Esophagus squamous epithelium (tissue), 5 donors: ENCODE results near the gene RGS7. TPM values are rescaled to one million over a fixed set of nuclear protein-coding genes. Genes with fewer than 3 reads are reported as not detected.

ENCODE experiments used
- DNase-seq: peaks from one replicate; lab custom pipeline; 2025; lab: John Stamatoyannopoulos, UW
- H3K27ac ChIP-seq, 4 donors: fragments of 200-600 bp; sonication (generic); one replicate each; pipeline ENCODE4 v1.5.1; 2016 to 2019; ENCODE audit warnings: mild to moderate bottlenecking in 1 of 4
- H3K27me3 ChIP-seq, 4 donors: fragments of 200-600 bp; sonication (generic); 1 replicate in 3 of 4; 2 replicates in 1 of 4; pipeline versions ENCODE4 v1.5.1 to v1.6.0; 2017 to 2021; ENCODE audit warnings: antibody characterized with exemption in 1 of 4
- H3K36me3 ChIP-seq, 3 donors: fragments of 200-600 bp; sonication (generic); one replicate each; pipeline ENCODE4 v1.5.1; 2016 to 2019
- H3K4me1 ChIP-seq, 3 donors: fragments of 200-600 bp; sonication (generic); one replicate each; pipeline ENCODE4 v1.5.1; 2017 to 2019
- H3K4me3 ChIP-seq, 4 donors: fragments of 200-600 bp; sonication (generic); 1 replicate in 3 of 4; 2 replicates in 1 of 4; pipeline ENCODE4 v1.5.1; 2016 to 2019; ENCODE audit warnings: mild to moderate bottlenecking in 2 of 4, moderate library complexity in 1 of 4
- H3K9me3 ChIP-seq, 3 donors: fragments of 200-600 bp; sonication (generic); one replicate each; pipeline ENCODE4 v1.5.1; 2016 to 2019
- POLR2A ChIP-seq, 4 donors: fragments of 450-650 bp; IDR thresholded peaks; one replicate each; pipeline ENCODE4 v1.6.1; 2017; ENCODE audit warnings: antibody characterized with exemption in 4 of 4, mild to moderate bottlenecking in 4 of 4, moderate library complexity in 3 of 4
- WGBS, 2 donors: methylation state at CpG; one replicate each; pipeline ENCODE4 v1.1.5; 2018; 5-methylcytosine and 5-hydroxymethylcytosine counted together
- intact Hi-C: fragments of 100-400 bp; cut with DNase I; formaldehyde crosslinking; loops from one replicate; pipeline ENCODE4 v1.15.0; 2022
- total RNA-seq, 4 donors: library from RNA; depleted of rRNA; stranded (reverse); fragments of >200 nt; gene quantifications; one replicate each; pipeline ENCODE4 v1.1.0, GENCODE V29; 2016
- TF ChIP-seq, protein P1 (sequence below), 6 experiments: fragments of 450-650 bp in 4 of 6; fragments of 200-600 bp in 2 of 6; sonication (generic) in 2 of 6; IDR thresholded peaks; one replicate each; pipeline ENCODE4 v1.5.1; 2016 to 2019; ENCODE audit warnings: antibody characterized with exemption in 6 of 6, mild to moderate bottlenecking in 4 of 6, moderate library complexity in 4 of 6
- donor health status: DM: yes; HTN: yes; CAD: no.

The RGS7 gene
- total RNA-seq, 4 donors from 2014 or later: not detected

GRCh38 chr1:241269116-241269515 is 87.9 kb downstream of the RGS7 start:
- TF ChIP-seq, protein P1, sequence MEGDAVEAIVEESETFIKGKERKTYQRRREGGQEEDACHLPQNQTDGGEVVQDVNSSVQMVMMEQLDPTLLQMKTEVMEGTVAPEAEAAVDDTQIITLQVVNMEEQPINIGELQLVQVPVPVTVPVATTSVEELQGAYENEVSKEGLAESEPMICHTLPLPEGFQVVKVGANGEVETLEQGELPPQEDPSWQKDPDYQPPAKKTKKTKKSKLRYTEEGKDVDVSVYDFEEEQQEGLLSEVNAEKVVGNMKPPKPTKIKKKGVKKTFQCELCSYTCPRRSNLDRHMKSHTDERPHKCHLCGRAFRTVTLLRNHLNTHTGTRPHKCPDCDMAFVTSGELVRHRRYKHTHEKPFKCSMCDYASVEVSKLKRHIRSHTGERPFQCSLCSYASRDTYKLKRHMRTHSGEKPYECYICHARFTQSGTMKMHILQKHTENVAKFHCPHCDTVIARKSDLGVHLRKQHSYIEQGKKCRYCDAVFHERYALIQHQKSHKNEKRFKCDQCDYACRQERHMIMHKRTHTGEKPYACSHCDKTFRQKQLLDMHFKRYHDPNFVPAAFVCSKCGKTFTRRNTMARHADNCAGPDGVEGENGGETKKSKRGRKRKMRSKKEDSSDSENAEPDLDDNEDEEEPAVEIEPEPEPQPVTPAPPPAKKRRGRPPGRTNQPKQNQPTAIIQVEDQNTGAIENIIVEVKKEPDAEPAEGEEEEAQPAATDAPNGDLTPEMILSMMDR (IDR thresholded peaks at IDR 0.05): no peak
- no peak for TF ChIP-seq POLR2A (IDR thresholded peaks at IDR 0.05)
- intact Hi-C loops: no loop called here

DNA sequence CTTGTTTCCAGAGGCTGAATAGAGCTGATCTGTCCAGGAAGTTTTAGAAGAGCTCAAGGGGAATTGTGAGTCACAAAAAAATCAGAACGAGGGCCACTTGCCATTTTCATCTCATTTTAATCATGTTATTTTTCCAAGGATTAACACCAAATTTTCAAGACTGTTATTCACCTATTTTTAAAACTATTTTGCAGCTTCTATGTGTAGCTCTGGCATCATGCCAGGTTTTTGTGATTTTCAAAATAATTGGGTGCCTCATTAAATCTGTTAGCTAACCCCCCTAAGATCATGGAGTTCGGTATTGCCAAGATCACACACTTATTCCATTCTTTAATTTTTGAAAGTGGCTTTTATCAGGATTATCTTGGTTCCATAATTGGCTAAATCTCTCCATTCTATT is 90.9 kb downstream of the RGS7 start:
- DNase-seq: no peak
- intact Hi-C loops: no loop called here
- H3K4me3 ChIP-seq: no peak overlapping the region
- whole genome bisulfite sequencing, 2 donors: 47 to 58% methylated on average over 2 of the region's 2 CpGs
- H3K4me1 ChIP-seq: no peaks in the 10 kb centered on the region
- no peaks in the 10 kb centered on the region for H3K36me3 ChIP-seq
- H3K27me3 ChIP-seq: no peaks in the 10 kb centered on the region
- H3K9me3 ChIP-seq: peaks cover 0 to 18% (median 0%) of the 10 kb centered on the region in 3 donors
- H3K27ac ChIP-seq: no peak overlapping the region
- TF ChIP-seq, protein P1 (IDR thresholded peaks at IDR 0.05): no peak
- TF ChIP-seq POLR2A (IDR thresholded peaks at IDR 0.05): no peak

More at GRCh38 chr1:241269116-241269515, 87.9 kb downstream of the RGS7 start:
- no peaks in the 10 kb centered on the region for H3K27me3 ChIP-seq
- no peak overlapping the region for H3K4me3 ChIP-seq
- WGBS, 2 donors: 51 to 63% methylated on average over 8 to 9 of the region's 9 CpGs
- no peak overlapping the region for H3K27ac ChIP-seq
- no peaks in the 10 kb centered on the region for H3K4me1 ChIP-seq
- DNase-seq: no peak
- peaks cover 0 to 30% (median 0%) of the 10 kb centered on the region in 3 donors for H3K9me3 ChIP-seq
- no peaks in the 10 kb centered on the region for H3K36me3 ChIP-seq

GRCh38 chr1:241265428-241265827 is 91.6 kb downstream of the RGS7 start:
- 41 to 47% methylated on average over 2 of the region's 2 CpGs for WGBS, 2 donors
- Histone ChIP-seq H3K4me1 (no peaks in the 10 kb centered on the region), H3K27me3 (no peaks in the 10 kb centered on the region), H3K27ac (no peak overlapping the region), H3K9me3 (peaks cover 0 to 18% (median 0%) of the 10 kb centered on the region in 3 donors), H3K4me3 (no peak overlapping the region), H3K36me3 (no peaks in the 10 kb centered on the region)
- no peak for TF ChIP-seq POLR2A (IDR thresholded peaks at IDR 0.05)
- TF ChIP-seq, protein P1 (IDR thresholded peaks at IDR 0.05): no peak
- intact Hi-C loops: no loop called here
- no peak for DNase-seq

DNA sequence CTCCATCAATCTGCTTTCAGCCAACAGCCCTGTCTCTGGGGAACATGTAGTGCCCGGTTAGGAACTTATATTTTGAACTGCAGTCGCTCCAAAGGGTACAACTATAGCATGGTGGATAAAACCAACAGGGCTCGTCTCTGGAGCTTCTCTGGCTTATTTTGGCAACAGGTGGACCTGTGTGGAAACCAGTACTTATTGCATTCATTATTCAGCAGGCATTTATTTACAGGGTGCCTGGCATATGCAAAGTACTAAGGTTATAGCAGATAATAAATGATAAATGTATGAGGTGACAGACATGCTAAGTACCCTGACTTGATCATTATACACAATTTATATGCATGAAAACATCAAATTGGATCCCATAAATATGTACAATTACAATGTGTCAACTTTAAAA is 93.7 kb downstream of the RGS7 start:
- Histone ChIP-seq H3K9me3 (peaks cover 0 to 7% (median 0%) of the 10 kb centered on the region in 3 donors), H3K36me3 (no peaks in the 10 kb centered on the region), H3K27me3 (no peaks in the 10 kb centered on the region), H3K4me1 (no peaks in the 10 kb centered on the region), H3K4me3 (no peak overlapping the region), H3K27ac (no peak overlapping the region)
- DNase-seq: no peak
- intact Hi-C loops: no loop called here
- no peak for TF ChIP-seq POLR2A (IDR thresholded peaks at IDR 0.05)
- 53 to 75% methylated on average over 3 of the region's 3 CpGs for WGBS, 2 donors

- TF ChIP-seq, protein P1 (IDR thresholded peaks at IDR 0.05): no peak
- TF ChIP-seq POLR2A (IDR thresholded peaks at IDR 0.05): no peak
- no peaks in the 10 kb centered on the region for H3K4me1 ChIP-seq
- no peak overlapping the region for H3K27ac ChIP-seq
- H3K36me3 ChIP-seq: no peaks in the 10 kb centered on the region
- DNase-seq: no peak
- H3K27me3 ChIP-seq: no peaks in the 10 kb centered on the region
- H3K9me3 ChIP-seq: no peaks in the 10 kb centered on the region
- WGBS, 2 donors: 76 to 78% methylated on average over 2 of the region's 2 CpGs
- intact Hi-C loops: no loop called here
- no peak overlapping the region for H3K4me3 ChIP-seq
These were observed 103.5 kb downstream of the RGS7 start for GRCh38 chr1:241253471-241253870.

DNA sequence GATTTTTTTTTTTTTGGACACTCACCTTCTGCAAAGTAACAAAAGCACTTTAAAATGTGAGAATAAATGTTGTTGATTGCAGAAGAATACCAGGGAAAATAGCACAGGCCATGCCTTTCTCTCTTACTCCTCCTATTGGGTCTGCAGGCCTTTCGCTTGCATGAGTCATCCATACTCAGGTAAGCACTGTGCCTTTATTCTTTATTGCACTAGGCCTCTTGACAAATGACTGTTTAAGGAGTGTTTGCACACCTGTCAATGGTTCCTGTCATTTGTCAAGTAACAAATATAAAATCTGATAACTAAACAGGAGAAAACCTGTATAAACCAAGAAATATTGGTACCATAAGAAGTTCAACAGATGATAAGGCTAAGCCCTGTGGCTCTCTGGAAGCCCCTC is 106.5 kb downstream of the RGS7 start:
- 42 to 57% methylated on average over 1 of the region's 1 CpG for WGBS, 2 donors
- no peaks in the 10 kb centered on the region for H3K4me1 ChIP-seq

More for the DNA sequence above, 106.5 kb downstream of the RGS7 start:
- no peak for TF ChIP-seq POLR2A (IDR thresholded peaks at IDR 0.05)
- TF ChIP-seq, protein P1 (IDR thresholded peaks at IDR 0.05): no peak
- intact Hi-C loops: no loop called here
- Histone ChIP-seq H3K27ac (no peak overlapping the region), H3K36me3 (no peaks in the 10 kb centered on the region), H3K9me3 (no peaks in the 10 kb centered on the region), H3K4me3 (no peak overlapping the region), H3K27me3 (no peaks in the 10 kb centered on the region)
- DNase-seq: no peak
